Stimulated activated CD8-positive, alpha-beta memory T cell treated with anti-CD3 and anti-CD28 coated beads, Interleukin-7, amount 100 ng/mL, for 48 hours (primary cell): ENCODE results near the gene GPR108.
"Not testable (repeated sequence)": the region's sequence is repeated elsewhere in the genome, so short reads cannot be mapped to it uniquely, and the experiment has no call there.

Experiments
- DNase-seq, 2 donors: peaks; one replicate each; pipeline ENCODE4 v3.0.0-alpha.2; 2020; ENCODE audit warnings: low read depth in 1 of 2; ENCODE audit errors: extremely low read depth in 1 of 2

Gene GPR108

GRCh38 chr19:6761053-6761676, 23.8 kb upstream of the GPR108 start:
- no peak for DNase-seq

GRCh38 chr19:6760606-6761005, 23.2 kb upstream of the GPR108 start:
- no peak for DNase-seq

GRCh38 chr19:6754653-6755463, 17.5 kb upstream of the GPR108 start:
- DNase-seq, result no peak

- no peak for DNase-seq
Observed at GRCh38 chr19:6754136-6754535, 16.8 kb upstream of the GPR108 start.

- peak in 1 of 2 donors; percentile 81 for DNase-seq
Observed at GRCh38 chr19:6753178-6754031, 16.0 kb upstream of the GPR108 start.

GRCh38 chr19:6752256-6753177, 15.1 kb upstream of the GPR108 start:
- DNase-seq, result no peak

GRCh38 chr19:6751189-6751588, 13.8 kb upstream of the GPR108 start:
- no peak for DNase-seq

GRCh38 chr19:6750062-6750461, 12.7 kb upstream of the GPR108 start:
- DNase-seq, result no peak

- not testable (repeated sequence) for DNase-seq
Observed at GRCh38 chr19:6748543-6748942, 11.2 kb upstream of the GPR108 start.

- no peak for DNase-seq
Observed at GRCh38 chr19:6745965-6746364, 8.6 kb upstream of the GPR108 start.

- DNase-seq, result no peak
Observed at GRCh38 chr19:6744381-6745301, 7.3 kb upstream of the GPR108 start.

- DNase-seq, result no peak
Observed at GRCh38 chr19:6743714-6744380, 6.5 kb upstream of the GPR108 start.

GRCh38 chr19:6743066-6743465, 5.7 kb upstream of the GPR108 start:
- no peak for DNase-seq

- DNase-seq, result no peak
Observed at GRCh38 chr19:6740589-6741343, 3.4 kb upstream of the GPR108 start.

GRCh38 chr19:6739883-6740588, 2.7 kb upstream of the GPR108 start:
- no peak for DNase-seq

GRCh38 chr19:6739390-6739882, 2.1 kb upstream of the GPR108 start, which contains the start of gene TRIP10:
TRIP10 (plus strand) TSS chr19:6739680; CDS start chr19:6739762, 82 bp downstream.
- peak; percentile 56 to 69 for DNase-seq

GRCh38 chr19:6738787-6739389, 1.5 kb upstream of the GPR108 start:
- no peak for DNase-seq
